GM21786 (cell line): ENCODE measurements around the gene CXCL11.
"Not testable (repeated sequence)": the region's sequence is repeated elsewhere in the genome, so short reads cannot be mapped to it uniquely, and the experiment has no call there.

Source experiments
- ATAC-seq: cut with Tn5 transposase; IDR thresholded peaks from one replicate; pipeline ENCODE4 v1.9.1; 2021; ENCODE audit not compliant: unreplicated experiment

The CXCL11 gene

DNA sequence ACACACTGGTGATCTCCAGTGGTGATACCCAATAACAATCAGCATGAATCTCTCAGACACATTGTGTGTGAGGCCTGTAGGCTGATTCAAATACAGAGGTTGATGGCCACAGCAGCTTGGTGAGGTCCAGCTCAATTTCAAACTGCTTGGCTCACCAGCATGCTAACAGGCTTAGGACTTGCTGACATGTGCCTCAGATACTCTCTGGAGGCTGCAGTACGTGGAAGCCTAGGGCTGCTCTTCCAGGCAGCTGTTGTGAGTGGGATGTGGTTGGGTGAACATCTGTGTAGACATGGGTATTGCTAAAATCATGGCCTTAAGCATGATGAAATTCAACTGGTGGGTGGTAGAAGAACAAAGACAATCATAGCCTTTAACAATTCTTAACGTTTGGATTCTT is 32.8 kb downstream of the CXCL11 start:
- ATAC-seq: no peak

DNA sequence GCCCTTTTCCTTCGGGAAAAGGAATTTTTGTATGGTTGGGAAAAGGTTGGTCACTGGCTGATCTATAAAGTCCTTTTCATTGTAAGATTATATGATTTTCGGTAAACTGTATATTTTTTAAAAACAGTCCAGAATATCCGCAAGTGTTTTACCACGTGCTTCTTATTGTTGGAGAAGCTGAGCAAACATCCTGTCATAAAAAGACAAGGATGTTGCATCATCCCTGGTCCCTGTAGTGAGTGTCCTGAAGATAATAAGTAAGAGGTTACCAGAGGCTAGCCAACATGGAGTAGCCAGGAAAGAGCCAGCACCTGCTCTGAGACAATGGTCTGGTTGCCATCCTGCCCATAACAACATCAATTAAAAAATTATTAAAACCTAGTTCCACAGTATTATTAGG is 33.7 kb downstream of the CXCL11 start:
- ATAC-seq: no peak

- no peak for ATAC-seq
Measured at GRCh38 chr4:76001700-76002099, 34.2 kb downstream of the CXCL11 start.

- no peak for ATAC-seq
Measured at GRCh38 chr4:76000279-76000678, 35.6 kb downstream of the CXCL11 start.

GRCh38 chr4:75998525-75999147 is 37.2 kb downstream of the CXCL11 start:
- ATAC-seq: not testable (repeated sequence)

- no peak for ATAC-seq
Measured at GRCh38 chr4:75997946-75998345, 37.9 kb downstream of the CXCL11 start.

DNA sequence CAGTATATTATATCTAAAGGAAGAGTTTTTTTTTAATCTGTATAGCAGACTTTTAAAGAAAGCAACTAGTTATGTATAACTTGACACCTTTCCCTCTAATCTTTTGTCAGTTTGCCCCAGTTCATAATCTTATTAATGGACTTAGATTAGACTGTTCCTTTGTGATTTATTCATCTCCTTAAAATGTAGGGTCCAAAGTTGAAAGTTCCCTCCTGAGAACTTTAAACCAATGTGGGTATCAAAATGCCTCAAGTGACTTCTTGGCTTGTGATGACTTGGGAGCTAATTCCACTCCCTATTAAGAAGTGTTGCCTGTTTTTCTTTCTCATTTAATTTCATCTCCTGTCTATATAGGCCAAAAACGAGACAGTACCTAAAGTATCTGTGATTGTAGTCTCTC is 38.8 kb downstream of the CXCL11 start:
- ATAC-seq: no peak

DNA sequence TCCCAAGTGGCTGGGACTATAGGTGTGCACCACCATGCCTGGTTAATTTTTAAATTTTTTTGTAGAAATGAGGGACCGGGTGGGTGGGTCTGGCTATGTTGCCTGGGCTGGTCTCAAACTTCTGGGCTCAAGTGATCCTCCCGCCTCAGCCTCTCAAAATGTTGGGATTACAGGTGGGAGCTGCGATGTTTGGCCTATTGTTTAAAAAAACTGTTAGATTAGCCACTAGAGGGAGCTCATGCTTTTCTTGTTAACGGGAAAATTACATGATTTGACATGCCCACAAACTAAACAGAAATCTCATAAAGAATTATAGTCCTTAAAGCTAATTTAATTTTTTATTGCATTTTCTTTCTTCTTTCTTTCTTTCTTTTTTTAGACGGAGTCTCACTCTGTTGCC is 40.1 kb downstream of the CXCL11 start:
- no peak for ATAC-seq

DNA sequence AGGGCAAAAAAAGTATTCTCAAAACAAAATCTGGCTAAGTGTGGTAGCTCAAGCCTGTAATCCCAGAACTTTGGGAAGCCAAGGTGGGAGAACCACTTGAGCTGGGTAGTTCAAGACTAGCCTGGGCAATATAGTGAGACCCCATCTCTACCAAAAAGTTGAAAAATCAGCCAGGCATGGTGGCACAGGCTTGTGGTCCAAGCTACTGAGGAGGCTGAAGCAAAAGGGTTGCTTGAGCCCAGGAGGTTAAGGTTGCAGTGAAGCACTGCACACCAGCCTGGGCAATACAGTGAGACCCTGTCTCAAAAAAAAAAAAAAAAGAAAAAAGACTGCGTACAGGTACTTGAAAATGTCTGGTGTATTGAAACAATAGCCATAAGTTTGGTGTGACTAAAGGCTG is 43.4 kb downstream of the CXCL11 start:
- no peak for ATAC-seq

DNA sequence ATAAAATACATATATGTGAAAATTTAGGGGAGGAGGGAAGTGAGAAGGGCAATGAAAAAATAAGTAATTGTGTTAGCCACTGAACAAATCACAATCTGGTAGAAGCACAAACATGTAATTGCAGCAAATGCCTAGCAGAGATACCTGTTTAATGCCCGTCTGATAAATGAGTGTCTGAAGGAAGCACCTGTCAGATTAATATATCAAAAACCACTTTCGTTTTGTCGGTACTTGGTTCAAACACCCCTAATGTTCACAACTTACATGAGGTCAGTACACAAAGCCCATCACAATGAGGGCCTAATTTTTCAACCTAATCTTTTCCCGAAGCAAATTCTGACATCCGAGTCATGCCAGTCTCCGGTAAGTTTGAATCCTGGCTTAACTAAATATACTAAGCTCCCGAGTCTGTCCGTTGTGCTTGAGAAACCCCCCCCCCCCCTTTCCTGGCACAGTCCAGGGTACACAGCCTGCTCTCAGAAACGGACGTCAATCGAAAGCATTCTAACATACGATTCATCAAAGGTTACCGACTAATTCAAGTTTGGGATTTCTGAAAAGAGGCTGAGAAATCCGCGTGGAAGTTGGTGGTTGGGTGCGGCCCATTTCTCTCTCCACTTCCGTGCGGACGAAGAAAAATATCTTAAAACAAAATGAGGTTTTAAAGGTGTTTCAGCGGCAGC is 45.9 kb downstream of the CXCL11 start:
- no peak for ATAC-seq

DNA sequence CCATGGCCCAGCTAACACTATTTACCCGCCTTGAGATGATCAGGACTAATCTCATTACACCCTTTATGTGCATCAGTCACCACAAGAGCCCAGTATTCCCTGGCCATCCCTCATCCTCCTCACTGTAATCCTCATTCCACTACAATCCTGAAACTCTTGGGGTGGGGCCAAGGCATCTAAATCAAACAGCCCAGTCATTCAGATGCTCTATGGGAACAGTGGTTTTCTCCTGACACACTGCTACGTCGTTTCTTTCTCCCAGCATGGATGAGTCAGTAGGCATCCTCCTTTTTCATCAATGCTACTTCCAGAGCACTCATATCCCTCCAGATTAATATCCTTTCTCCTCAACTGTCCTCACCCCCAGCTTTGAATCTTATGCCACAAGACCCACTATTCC is 50.8 kb downstream of the CXCL11 start:
- ATAC-seq: no peak
